NK-92 treated with Interleukin-12 subunit alpha and Interleukin-12 subunit beta, amount 100 ng/mL, for 24 hours (cell line): Measurements from ENCODE around the gene OBP2B.
"Not testable (repeated sequence)": the region's sequence is repeated elsewhere in the genome, so short reads cannot be mapped to it uniquely, and the experiment has no call there.

ENCODE experiments used
- DNase-seq: peaks from one replicate; lab custom pipeline; 2025; lab: John Stamatoyannopoulos, UW

Gene OBP2B

DNA sequence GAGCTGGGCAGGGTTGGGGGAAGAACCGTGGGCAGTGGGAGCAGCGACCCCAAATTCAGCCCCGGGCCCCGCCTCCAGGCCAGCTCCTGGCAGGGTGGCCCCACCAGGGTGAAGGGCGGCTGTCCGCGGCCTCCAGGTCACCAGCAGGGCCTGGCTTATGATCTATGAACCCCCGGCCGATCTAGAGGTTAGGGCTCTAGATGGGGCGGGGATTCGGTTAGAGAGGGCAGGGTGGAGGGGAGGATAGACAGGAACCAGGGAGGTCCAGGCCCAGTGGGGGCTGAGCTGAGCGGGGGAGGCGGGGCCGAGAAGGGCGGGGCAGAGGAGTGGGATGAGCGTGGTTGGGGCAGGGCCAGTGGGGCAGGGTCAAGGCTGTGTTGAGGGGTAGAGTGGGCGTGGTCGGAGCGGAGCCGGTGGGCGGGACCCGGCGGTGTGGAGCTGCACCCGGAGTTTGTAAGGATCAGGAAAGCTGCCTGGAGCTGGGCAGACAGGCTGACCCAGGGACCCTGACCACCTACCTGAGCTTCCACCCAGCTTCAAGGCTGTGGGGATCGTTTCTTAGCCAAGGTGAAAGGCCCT is 29.3 kb upstream of the OBP2B start:
- DNase-seq: no peak

DNA sequence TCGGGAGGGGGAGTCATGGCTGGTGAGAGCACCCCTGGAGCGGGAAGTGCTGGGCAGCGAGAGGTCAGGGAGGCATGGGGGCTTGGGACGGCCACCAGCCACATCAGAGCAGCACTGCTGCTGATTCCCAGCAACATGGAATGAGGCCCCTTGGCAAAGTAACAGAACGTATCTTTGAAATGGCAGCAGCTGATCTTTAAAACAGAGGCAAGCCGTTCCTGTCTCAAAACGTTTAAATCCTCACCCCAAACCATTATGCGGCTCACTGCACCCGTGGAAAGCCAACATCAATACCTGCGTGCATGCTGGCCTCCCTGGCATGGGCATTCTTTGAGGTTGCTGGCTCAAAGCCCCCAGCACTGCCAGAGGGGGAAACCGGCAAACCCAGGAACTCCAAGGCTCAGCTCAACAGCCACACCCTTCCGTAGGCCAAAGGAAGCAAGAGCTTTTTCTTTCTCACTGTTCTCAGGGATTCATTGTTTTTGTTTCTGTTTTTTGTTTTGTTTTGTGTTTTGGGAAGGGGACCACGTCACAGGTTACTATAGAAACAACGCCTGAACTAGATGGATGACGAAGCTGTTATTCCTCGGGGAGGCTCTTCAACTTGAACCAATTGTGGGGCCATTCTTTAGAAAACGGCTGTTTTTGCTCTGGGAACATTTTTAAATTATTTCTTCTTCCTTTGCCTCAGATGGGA is 28.1 kb upstream of the OBP2B start:
- DNase-seq: no peak

DNA sequence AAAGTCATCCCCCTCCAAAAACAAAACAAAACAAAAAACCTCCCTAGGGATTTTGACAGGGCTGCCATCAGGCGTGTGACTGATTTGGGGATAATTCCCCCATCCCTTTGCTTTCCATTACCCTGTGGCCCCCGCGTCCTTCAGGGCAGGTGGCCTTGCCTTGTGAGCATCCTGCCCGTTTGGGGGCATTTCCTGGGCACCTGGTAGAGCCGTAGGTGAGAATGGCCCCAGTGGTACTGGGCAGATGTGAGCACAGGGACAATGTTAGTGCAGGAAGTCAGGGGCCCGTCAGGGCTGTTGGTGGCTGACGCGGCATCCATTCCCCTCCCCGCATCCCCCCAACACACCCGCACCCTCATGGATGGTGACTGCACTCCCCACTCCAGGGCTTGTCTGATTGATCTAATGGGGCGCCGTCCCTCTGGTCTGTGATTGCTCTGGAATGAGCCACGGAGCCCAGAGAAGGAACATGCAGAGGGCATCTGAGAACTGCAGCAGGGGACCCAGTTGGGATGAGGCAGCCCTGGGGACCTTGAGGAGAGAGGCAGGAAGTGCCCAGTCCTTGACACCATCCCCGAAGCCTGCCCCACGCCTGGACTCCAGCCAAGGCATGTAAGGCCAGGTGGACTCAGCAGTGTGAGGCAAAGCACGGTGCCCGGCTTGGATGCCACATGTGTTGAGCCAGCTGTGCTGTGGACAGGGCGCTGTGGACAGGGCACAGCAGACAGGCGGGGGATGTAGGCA is 27.4 kb upstream of the OBP2B start:
- not testable (repeated sequence) for DNase-seq

DNA sequence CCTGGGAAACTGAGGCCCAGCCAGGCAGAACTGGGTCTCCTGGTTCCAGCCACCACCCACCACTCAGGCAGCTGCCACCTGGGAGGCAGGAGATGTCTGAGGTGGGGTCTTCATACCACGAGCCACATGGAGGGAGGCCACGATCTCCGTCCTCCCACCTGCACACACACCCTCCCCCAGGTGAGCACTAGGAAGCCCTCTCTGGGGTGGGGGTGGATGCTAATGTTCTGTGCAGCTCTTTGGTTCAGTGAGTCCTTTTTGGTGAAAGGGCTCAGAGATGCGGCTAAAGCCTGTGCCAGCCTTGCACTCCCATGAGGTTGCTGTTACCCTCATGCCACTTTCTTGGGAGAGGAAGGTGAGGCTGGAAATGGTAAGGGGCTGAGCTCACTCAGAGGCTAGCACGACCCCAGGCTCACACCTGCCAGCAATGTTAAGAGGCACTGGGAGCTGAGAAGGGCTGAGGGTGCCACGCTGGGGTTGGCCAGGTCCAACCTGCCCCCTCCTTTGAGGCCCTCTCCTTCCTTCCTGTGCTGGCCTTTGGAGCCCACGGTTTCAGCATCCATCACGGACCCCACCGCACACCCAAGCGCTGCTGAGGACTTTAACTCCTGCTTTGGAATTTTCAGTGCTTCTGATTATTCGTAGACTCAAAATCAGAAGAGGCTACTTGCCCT is 26.6 kb upstream of the OBP2B start:
- DNase-seq: no peak

GRCh38 chr9:133234577-133235322 is 25.7 kb upstream of the OBP2B start:
- DNase-seq: no peak

DNA sequence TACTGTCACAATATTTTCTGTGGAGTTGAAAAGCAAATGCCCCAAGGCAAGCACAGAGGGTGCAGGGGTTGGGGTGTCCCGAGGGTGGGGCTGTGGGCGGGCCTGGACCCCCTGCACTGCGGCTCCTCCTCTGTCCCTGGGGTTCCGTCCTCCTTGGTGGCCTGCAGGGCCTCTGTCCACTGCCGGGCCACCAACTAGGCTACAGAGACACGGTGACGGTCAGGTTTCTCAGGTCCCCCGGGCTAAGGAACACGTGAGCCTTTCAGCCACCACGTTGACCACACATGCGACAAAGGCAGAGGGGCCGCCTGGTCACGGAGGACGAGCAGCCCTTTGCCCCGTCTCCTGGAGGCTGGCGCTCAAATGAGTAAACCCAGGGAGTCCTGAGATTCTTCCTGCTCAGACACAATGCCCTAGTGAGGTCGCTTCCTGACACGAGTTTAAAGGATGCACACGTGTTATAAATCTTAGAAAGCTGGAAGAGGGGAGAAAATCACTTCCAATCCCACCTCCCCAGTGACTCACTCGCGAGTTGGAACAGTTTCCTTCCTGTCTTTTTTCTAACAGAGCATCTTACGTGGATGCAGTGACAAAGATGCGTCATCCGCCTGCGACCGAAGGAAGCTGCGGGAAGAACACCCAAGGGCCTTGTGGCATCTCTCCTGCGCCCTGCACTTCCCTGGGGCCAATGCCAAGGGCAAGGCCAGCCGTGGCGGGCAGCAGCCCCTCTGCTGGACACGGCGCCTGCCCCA is 24.8 kb upstream of the OBP2B start:
- DNase-seq: no peak

DNA sequence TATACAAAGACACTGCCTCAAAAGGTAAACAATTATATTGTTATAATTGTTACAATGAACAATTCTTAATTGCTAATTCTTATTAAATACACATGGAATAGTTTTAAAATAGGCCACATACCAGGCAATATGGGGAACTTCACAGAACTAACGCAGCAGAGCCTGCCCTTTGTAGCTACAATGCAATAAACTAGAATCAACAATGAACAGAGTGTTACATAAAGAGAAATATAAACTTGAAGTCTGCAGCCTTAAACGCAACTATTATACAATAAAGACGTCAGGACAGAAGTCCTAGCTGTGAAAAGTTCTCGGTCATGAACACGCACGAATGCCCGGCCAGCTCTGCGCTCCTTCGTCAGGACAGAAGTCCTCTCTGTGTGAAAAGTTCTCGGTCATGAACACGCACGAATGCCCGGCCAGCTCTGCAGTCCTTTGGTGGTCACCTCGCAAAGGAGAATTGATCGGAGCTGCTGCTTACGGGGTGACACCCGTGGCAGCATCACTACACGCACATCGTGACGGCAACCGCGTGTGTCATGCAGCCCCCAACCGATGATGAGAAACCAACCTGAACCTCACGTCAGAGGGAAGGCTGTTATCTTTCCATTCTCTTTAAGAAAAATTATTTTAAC is 23.0 kb upstream of the OBP2B start:
- not testable (repeated sequence) for DNase-seq

DNA sequence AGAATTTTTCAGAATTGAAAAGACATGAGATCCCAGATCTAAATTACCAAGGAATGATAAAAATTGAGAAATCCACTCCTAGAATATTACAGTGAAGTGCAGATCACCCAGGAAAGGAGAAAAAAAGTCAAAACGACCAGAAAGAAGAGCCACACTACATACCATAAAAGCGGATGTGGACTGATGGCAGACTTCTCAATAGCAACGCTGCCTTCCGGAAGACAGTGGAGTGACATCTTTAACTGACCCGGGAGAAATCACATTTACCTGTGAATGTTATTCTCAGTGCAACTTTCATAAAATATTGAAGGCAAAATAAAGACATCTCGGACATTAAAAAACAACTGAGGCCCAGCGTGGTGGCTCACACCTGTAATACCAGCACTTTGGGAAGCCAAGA is 21.5 kb upstream of the OBP2B start:
- DNase-seq: not testable (repeated sequence)

GRCh38 chr9:133230093-133230492 is 21.0 kb upstream of the OBP2B start:
- no peak for DNase-seq

- DNase-seq: not testable (repeated sequence)
Observed at GRCh38 chr9:133228474-133229193, 19.6 kb upstream of the OBP2B start.

DNA sequence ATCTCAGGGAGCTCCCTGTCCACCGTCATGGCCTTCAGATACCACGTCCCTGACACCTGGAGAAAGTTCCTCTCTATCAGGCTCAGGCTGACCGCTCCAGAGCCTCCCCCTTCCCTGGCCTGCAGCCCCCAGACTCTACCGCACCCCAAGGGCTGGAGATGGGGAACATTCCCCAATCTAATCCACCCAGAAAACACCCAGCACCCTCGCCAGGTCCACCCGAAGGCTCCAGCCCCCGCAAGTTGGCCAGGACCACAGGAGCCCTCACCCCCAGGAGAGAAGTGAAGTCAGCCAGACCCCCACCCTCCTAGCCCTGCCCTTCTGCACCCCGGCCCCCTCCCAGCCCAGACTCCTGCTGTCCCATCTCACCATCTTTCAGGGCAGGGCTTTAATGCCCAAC is 18.9 kb upstream of the OBP2B start:
- not testable (repeated sequence) for DNase-seq

GRCh38 chr9:133227242-133227860 is 18.3 kb upstream of the OBP2B start:
- no peak for DNase-seq

GRCh38 chr9:133226219-133227171 is 17.4 kb upstream of the OBP2B start:
- no peak for DNase-seq

GRCh38 chr9:133225171-133226011 is 16.3 kb upstream of the OBP2B start:
- no peak for DNase-seq

- no peak for DNase-seq
Observed at GRCh38 chr9:133224762-133225161, 15.7 kb upstream of the OBP2B start.

DNA sequence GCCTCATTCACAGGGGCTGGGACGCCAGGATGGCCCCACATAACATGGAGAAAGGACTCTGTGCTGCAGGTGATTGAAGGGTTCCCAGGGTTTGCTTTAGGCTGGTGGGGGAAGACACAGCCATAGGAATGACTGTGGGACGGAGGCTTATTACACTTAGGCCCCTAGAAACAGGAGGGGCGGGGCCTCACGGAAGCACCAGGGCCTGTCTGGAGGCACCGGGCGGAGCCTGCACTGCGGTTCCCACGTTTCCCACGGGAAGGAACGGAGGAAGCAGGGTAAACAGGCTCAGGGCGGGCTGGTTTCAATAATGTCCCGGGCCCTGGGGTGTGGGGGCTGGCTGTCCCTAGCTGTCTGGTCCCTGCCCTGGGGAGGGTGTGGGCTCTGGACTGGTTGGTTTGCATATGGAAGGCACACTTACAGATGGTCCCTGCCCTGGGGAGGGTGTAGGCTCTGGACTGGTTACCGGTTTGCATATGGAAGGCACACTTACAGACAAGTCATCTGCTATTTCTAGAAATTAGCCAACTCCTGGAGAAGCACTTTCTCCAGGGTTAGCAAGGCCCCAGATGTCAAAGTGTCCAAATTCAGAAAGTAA is 14.2 kb upstream of the OBP2B start:
- not testable (repeated sequence) for DNase-seq

- not testable (repeated sequence) for DNase-seq
Observed at GRCh38 chr9:133221994-133222393, 12.9 kb upstream of the OBP2B start.
